GM12878 (cell line): ENCODE measurements around the gene MYO18B. TPM values are rescaled to one million over a fixed set of nuclear protein-coding genes. Genes with fewer than 3 reads are reported as not detected.

ENCODE experiments used
- ATAC-seq: fragments of 200-7000 bp; cut with Tn5 transposase; 3 replicates; pipeline ENCODE4 v1.9.1; 2020; ENCODE audit warnings: mild to moderate bottlenecking, moderate library complexity
- BruUV-seq: library from RNA; stranded (reverse); fragments of 400-500 nt; replicated peaks from 2 replicates; lab custom pipeline; 2021; lab: Mats Ljungman, UMichigan
- CTCF ChIA-PET: fragments of 300-600 bp; sonication (Branson Sonifier 250); formaldehyde crosslinking; extraction: SDS; loops from one replicate; lab custom pipeline; 2021; ENCODE audit warnings: inconsistent platforms; lab: Yijun Ruan, JAX
- POLR2A ChIA-PET: fragments of 350-600 bp; formaldehyde crosslinking; extraction: SDS; loops from one replicate; lab custom pipeline; 2021; ENCODE audit warnings: inconsistent platforms; lab: Charles Lee
- RAD21 ChIA-PET: fragments of 300-600 bp; sonication (Branson Sonifier 250); formaldehyde crosslinking; loops from one replicate; lab custom pipeline; 2023; ENCODE audit warnings: antibody characterized with exemption; ENCODE audit not compliant: unreplicated experiment; lab: Charles Lee
- SMC1A ChIA-PET: fragments of 300-600 bp; sonication (Branson Sonifier 250); formaldehyde crosslinking; loops from one replicate; lab custom pipeline; 2023; ENCODE audit not compliant: unreplicated experiment, uncharacterized antibody; lab: Charles Lee
- DNase-seq: peaks from one replicate; pipeline ENCODE4 v3.0.0-alpha.2; 2011; ENCODE audit warnings: low read depth, low spot score
- FAIRE-seq: peaks from 3 replicates; lab custom pipeline; 2011; peaks lifted over from hg19 to GRCh38; lab: Jason Lieb, UNC
- H2AFZ ChIP-seq: 2 replicates; pipeline ENCODE4 v1.6.0; 2011; ENCODE audit warnings: low read depth, low read length, control low read depth; ENCODE audit not compliant: control insufficient read depth
- H3K27ac ChIP-seq: 2 replicates; pipeline ENCODE4 v1.5.1; 2011; ENCODE audit warnings: control low read depth; ENCODE audit not compliant: control insufficient read depth, insufficient read depth
- H3K27me3 ChIP-seq, 2 experiments: replicated peaks in 1 of 2; 2 replicates each; pipeline versions ENCODE4 v1.6.0 to v1.6.1; 2011; ENCODE audit warnings: low read length in 1 of 2; ENCODE audit not compliant: control insufficient read depth in 2 of 2, insufficient read depth in 2 of 2
- H3K36me3 ChIP-seq, 2 experiments: 2 replicates each; pipeline ENCODE4 v1.5.1; 2011; ENCODE audit warnings: low read length in 1 of 2; ENCODE audit not compliant: control insufficient read depth in 2 of 2, insufficient read depth in 2 of 2
- H3K4me1 ChIP-seq: 2 replicates; pipeline ENCODE4 v1.6.1; 2011; ENCODE audit warnings: mild to moderate bottlenecking, low read length, moderate library complexity, mixed read lengths; ENCODE audit not compliant: control insufficient read depth, insufficient read depth
- H3K4me2 ChIP-seq: 2 replicates; pipeline ENCODE4 v1.6.0; 2011; ENCODE audit warnings: control low read depth; ENCODE audit not compliant: control insufficient read depth, insufficient read depth
- H3K4me3 ChIP-seq: fragments of 200-600 bp; sonication (generic); 2 replicates; pipeline ENCODE4 v1.5.1; 2016
- H3K79me2 ChIP-seq: 2 replicates; pipeline ENCODE4 v1.6.0; 2011; ENCODE audit warnings: low read length; ENCODE audit not compliant: control insufficient read depth, insufficient read depth
- H3K9ac ChIP-seq: 2 replicates; pipeline ENCODE4 v1.8.0; 2011; ENCODE audit warnings: low read length, control low read depth, mixed read lengths; ENCODE audit not compliant: control insufficient read depth, insufficient read depth
- H3K9me3 ChIP-seq: replicated peaks from 3 replicates; pipeline ENCODE4 v1.5.1; 2011; ENCODE audit warnings: mild to moderate bottlenecking, low read length; ENCODE audit not compliant: control insufficient read depth, insufficient read depth
- H4K20me1 ChIP-seq: 2 replicates; pipeline ENCODE4 v1.6.0; 2011; ENCODE audit not compliant: control insufficient read depth, insufficient read depth
- BRCA1 ChIP-seq: IDR thresholded peaks from 2 replicates; pipeline ENCODE4 v1.6.1; 2011; ENCODE audit warnings: low read depth, low read length, improper control_type of control experiment
- CREM ChIP-seq: IDR thresholded peaks from 2 replicates; pipeline ENCODE4 v1.6.1; 2014; ENCODE audit warnings: antibody characterized with exemption, low read depth
- GATAD2B ChIP-seq: fragments of 450-650 bp; conservative IDR thresholded peaks from 2 replicates; pipeline ENCODE4 v1.6.1; 2017; ENCODE audit warnings: low read depth, mild to moderate bottlenecking, moderate library complexity
- HDAC2 ChIP-seq: fragments of 200-600 bp; sonication (generic); IDR thresholded peaks from 2 replicates; pipeline ENCODE4 v1.6.1; 2017
- KAT2A ChIP-seq: conservative IDR thresholded peaks from 2 replicates; pipeline ENCODE4 v1.6.1; 2011; ENCODE audit warnings: low read depth, low read length; ENCODE audit not compliant: control insufficient read depth
- POLR2AphosphoS2 ChIP-seq: IDR thresholded peaks from 2 replicates; pipeline ENCODE4 v1.6.1; 2011; ENCODE audit warnings: low read depth, mild to moderate bottlenecking, low read length, improper control_type of control experiment, moderate library complexity
- SMAD1 ChIP-seq: fragments of 450-650 bp; IDR thresholded peaks from 2 replicates; pipeline ENCODE4 v1.6.1; 2018; ENCODE audit warnings: mild to moderate bottlenecking, low read depth; ENCODE audit not compliant: partially characterized antibody
- SPI1 ChIP-seq: IDR thresholded peaks from 2 replicates; pipeline ENCODE4 v1.6.1; 2011; ENCODE audit warnings: low read depth, mild to moderate bottlenecking, low read length, moderate library complexity, borderline replicate concordance; ENCODE audit not compliant: insufficient read depth
- SREBF2 ChIP-seq: IDR thresholded peaks from 2 replicates; pipeline ENCODE4 v1.6.1; 2012; ENCODE audit warnings: mild to moderate bottlenecking, low read length
- TBL1XR1 ChIP-seq: IDR thresholded peaks from 2 replicates; pipeline ENCODE4 v1.6.1; 2012; ENCODE audit warnings: low read depth, low read length, improper control_type of control experiment
- ZBED1 ChIP-seq: IDR thresholded peaks from 2 replicates; pipeline ENCODE4 v1.6.1; 2016; ENCODE audit warnings: borderline replicate concordance
- WGBS: methylation state at CpG from one replicate; pipeline ENCODE4 v1.1.6; 2016; ENCODE audit warnings: low lambda C conversion rate; ENCODE audit not compliant: insufficient replicate concordance, insufficient coverage; ENCODE audit errors: missing lambda C conversion rate; 5-methylcytosine and 5-hydroxymethylcytosine counted together
- in situ Hi-C: fragments of 300-500 bp; cut with MboI; formaldehyde crosslinking; loops from 9 replicates; pipeline ENCODE4 v1.14.3; 2018; ENCODE audit warnings: mixed read lengths
- intact Hi-C: fragments of 100-400 bp; cut with micrococcal nuclease; formaldehyde crosslinking; loops from one replicate; pipeline ENCODE4 v1.14.2; 2022; ENCODE audit not compliant: unreplicated experiment
- polyA plus RNA-seq, 11 experiments: library from polyadenylated mRNA; depleted of rRNA in 4 of 11; unstranded in 6 of 11; stranded (reverse) in 5 of 11; fragments of >200 nt; fragmentation: Nextera tagmentation in 4 of 11; fragmentation: Illumina TruSeq in 1 of 11; extraction: Ambion mirVana in 4 of 11; extraction: Trizol in 1 of 11; gene quantifications; 1 replicate in 1 of 11; 2 replicates in 10 of 11; pipeline versions ENCODE4 v1.2.1 to v1.2.3, GENCODE V29; 2011 to 2016; ENCODE audit warnings: inconsistent platforms in 2 of 11, missing spikeins in 2 of 11, low read depth in 1 of 11
- total RNA-seq, 4 experiments: library from RNA; depleted of rRNA in 3 of 4; stranded (reverse); fragments of >200 nt in 3 of 4; fragmentation: Illumina TruSeq in 1 of 4; extraction: Trizol in 1 of 4; gene quantifications; 2 replicates each; pipeline versions ENCODE4 v1.2.1 to v1.2.3, GENCODE V29; 2013 to 2021
- TF ChIP-seq, protein P1 (sequence below): fragments of 450-650 bp; IDR thresholded peaks from 2 replicates; pipeline ENCODE4 v1.6.1; 2017; ENCODE audit warnings: mild to moderate bottlenecking, moderate library complexity
- TF ChIP-seq, protein P2 (sequence below): fragments of 450-650 bp; IDR thresholded peaks from 2 replicates; pipeline ENCODE4 v1.6.1; 2017; ENCODE audit warnings: antibody characterized with exemption, mild to moderate bottlenecking, moderate library complexity
- TF ChIP-seq, protein P3 (sequence below): IDR thresholded peaks from 2 replicates; pipeline ENCODE4 v1.6.1; 2012; ENCODE audit warnings: mild to moderate bottlenecking, low read depth, low read length

Gene MYO18B
- total and polyA plus RNA-seq, 10 of the 15 experiments (the other 5 are each of a cell fraction or from before 2014, with no cell fraction given), result 0.05 to 2.1 (median 0.51) TPM; not detected in 1

DNA sequence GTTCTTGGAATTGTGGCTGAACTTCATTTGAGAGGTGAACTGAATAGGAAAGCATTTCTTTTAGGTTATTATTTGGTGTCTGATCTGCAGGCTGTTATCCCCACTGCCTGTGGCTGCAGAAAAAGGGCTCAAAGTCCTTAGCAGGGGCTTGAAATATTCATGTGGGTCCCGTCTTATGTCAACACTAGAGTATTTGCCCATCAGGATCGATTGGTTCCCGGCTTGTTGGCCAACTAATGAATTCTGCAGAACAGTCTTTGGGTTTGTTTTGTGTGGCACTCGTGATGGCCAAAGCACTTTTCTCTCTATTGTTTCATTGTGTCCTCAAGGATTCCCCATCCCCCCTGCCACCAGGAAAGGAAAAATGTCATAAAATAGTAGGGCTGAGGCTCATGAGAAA lies 211.9 kb downstream of the MYO18B start:
- BruUV-seq, result no TSS peak
- ChIA-PET SMC1A (no interaction called here), RAD21 (no interaction called here), POLR2A (no interaction called here), CTCF (no interaction called here)
- Histone ChIP-seq H3K79me2 (no peaks in the 10 kb centered on the region), H2AFZ (no peak overlapping the region), H3K9ac (no peak overlapping the region), H3K9me3 (no peaks in the 10 kb centered on the region), H3K27me3 (no peaks in the 10 kb centered on the region), H4K20me1 (no peaks in the 10 kb centered on the region), H3K27ac (no peak overlapping the region), H3K4me1 (no peaks in the 10 kb centered on the region), H3K4me3 (no peak overlapping the region), H3K4me2 (no peak overlapping the region), H3K36me3 (no peaks in the 10 kb centered on the region)
- DNase-seq (no peak), ATAC-seq (no peak), FAIRE-seq (no peak)
- 19% methylated on average over 4 of the region's 4 CpGs for WGBS
- in situ Hi-C loops (no loop called here), intact Hi-C loops (no loop called here)
- TF ChIP-seq SREBF2, result no peak
- TF ChIP-seq TBL1XR1, result no peak
- TF ChIP-seq SMAD1, result no peak
- no peak for TF ChIP-seq CREM
- TF ChIP-seq, protein P1, sequence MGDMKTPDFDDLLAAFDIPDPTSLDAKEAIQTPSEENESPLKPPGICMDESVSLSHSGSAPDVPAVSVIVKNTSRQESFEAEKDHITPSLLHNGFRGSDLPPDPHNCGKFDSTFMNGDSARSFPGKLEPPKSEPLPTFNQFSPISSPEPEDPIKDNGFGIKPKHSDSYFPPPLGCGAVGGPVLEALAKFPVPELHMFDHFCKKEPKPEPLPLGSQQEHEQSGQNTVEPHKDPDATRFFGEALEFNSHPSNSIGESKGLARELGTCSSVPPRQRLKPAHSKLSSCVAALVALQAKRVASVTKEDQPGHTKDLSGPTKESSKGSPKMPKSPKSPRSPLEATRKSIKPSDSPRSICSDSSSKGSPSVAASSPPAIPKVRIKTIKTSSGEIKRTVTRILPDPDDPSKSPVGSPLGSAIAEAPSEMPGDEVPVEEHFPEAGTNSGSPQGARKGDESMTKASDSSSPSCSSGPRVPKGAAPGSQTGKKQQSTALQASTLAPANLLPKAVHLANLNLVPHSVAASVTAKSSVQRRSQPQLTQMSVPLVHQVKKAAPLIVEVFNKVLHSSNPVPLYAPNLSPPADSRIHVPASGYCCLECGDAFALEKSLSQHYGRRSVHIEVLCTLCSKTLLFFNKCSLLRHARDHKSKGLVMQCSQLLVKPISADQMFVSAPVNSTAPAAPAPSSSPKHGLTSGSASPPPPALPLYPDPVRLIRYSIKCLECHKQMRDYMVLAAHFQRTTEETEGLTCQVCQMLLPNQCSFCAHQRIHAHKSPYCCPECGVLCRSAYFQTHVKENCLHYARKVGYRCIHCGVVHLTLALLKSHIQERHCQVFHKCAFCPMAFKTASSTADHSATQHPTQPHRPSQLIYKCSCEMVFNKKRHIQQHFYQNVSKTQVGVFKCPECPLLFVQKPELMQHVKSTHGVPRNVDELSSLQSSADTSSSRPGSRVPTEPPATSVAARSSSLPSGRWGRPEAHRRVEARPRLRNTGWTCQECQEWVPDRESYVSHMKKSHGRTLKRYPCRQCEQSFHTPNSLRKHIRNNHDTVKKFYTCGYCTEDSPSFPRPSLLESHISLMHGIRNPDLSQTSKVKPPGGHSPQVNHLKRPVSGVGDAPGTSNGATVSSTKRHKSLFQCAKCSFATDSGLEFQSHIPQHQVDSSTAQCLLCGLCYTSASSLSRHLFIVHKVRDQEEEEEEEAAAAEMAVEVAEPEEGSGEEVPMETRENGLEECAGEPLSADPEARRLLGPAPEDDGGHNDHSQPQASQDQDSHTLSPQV, result no peak
- TF ChIP-seq KAT2A, result no peak
- TF ChIP-seq, protein P2, sequence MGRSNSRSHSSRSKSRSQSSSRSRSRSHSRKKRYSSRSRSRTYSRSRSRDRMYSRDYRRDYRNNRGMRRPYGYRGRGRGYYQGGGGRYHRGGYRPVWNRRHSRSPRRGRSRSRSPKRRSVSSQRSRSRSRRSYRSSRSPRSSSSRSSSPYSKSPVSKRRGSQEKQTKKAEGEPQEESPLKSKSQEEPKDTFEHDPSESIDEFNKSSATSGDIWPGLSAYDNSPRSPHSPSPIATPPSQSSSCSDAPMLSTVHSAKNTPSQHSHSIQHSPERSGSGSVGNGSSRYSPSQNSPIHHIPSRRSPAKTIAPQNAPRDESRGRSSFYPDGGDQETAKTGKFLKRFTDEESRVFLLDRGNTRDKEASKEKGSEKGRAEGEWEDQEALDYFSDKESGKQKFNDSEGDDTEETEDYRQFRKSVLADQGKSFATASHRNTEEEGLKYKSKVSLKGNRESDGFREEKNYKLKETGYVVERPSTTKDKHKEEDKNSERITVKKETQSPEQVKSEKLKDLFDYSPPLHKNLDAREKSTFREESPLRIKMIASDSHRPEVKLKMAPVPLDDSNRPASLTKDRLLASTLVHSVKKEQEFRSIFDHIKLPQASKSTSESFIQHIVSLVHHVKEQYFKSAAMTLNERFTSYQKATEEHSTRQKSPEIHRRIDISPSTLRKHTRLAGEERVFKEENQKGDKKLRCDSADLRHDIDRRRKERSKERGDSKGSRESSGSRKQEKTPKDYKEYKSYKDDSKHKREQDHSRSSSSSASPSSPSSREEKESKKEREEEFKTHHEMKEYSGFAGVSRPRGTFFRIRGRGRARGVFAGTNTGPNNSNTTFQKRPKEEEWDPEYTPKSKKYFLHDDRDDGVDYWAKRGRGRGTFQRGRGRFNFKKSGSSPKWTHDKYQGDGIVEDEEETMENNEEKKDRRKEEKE, result no peak
- TF ChIP-seq ZBED1, result no peak
- no peak for TF ChIP-seq POLR2AphosphoS2
- no peak for TF ChIP-seq HDAC2
- TF ChIP-seq BRCA1, result no peak
- TF ChIP-seq, protein P3, sequence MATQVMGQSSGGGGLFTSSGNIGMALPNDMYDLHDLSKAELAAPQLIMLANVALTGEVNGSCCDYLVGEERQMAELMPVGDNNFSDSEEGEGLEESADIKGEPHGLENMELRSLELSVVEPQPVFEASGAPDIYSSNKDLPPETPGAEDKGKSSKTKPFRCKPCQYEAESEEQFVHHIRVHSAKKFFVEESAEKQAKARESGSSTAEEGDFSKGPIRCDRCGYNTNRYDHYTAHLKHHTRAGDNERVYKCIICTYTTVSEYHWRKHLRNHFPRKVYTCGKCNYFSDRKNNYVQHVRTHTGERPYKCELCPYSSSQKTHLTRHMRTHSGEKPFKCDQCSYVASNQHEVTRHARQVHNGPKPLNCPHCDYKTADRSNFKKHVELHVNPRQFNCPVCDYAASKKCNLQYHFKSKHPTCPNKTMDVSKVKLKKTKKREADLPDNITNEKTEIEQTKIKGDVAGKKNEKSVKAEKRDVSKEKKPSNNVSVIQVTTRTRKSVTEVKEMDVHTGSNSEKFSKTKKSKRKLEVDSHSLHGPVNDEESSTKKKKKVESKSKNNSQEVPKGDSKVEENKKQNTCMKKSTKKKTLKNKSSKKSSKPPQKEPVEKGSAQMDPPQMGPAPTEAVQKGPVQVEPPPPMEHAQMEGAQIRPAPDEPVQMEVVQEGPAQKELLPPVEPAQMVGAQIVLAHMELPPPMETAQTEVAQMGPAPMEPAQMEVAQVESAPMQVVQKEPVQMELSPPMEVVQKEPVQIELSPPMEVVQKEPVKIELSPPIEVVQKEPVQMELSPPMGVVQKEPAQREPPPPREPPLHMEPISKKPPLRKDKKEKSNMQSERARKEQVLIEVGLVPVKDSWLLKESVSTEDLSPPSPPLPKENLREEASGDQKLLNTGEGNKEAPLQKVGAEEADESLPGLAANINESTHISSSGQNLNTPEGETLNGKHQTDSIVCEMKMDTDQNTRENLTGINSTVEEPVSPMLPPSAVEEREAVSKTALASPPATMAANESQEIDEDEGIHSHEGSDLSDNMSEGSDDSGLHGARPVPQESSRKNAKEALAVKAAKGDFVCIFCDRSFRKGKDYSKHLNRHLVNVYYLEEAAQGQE, result no peak
- no peak for TF ChIP-seq SPI1
- TF ChIP-seq GATAD2B, result no peak
